ENCODE measurements around the gene THBS3. TPM values are rescaled to one million over a fixed set of nuclear protein-coding genes. Genes with fewer than 3 reads are reported as not detected.
A peak's percentile ranks its signal among the peaks of the same experiment; 100 is the strongest.
"Not testable (repeated sequence)": the region's sequence is repeated elsewhere in the genome, so short reads cannot be mapped to it uniquely, and the experiment has no call there.

THBS3 gene
- total and polyA plus RNA-seq, 11 donors: 2.7 to 22.2 (median 5.5) TPM

- Histone ChIP-seq H3K27ac (peak overlapping the region; percentile 23 to 95 (median 81)), H3K4me3 (peak overlapping the region in 10 of 12 donors; percentile 28 to 70 (median 60)), H3K27me3 (no peaks in the 10 kb centered on the region), H3K9me3 (no peaks in the 10 kb centered on the region), H3K4me1 (peaks cover 0 to 33% (median 24%) of the 10 kb centered on the region in 12 donors), H3K36me3 (peaks cover 0 to 9% (median 0%) of the 10 kb centered on the region in 9 donors)
- 51 to 57% (median 55%) methylated on average over 13 to 20 of the region's 20 CpGs for WGBS, 4 donors
- ATAC-seq (peak in 3 of 4 donors; percentile 0 to 2 (median 1)), DNase-seq (peak in 2 of 5 donors; percentile 7 to 26)
- no peak for TF ChIP-seq POLR2A (IDR thresholded peaks at IDR 0.05)
- TF ChIP-seq, protein P1, sequence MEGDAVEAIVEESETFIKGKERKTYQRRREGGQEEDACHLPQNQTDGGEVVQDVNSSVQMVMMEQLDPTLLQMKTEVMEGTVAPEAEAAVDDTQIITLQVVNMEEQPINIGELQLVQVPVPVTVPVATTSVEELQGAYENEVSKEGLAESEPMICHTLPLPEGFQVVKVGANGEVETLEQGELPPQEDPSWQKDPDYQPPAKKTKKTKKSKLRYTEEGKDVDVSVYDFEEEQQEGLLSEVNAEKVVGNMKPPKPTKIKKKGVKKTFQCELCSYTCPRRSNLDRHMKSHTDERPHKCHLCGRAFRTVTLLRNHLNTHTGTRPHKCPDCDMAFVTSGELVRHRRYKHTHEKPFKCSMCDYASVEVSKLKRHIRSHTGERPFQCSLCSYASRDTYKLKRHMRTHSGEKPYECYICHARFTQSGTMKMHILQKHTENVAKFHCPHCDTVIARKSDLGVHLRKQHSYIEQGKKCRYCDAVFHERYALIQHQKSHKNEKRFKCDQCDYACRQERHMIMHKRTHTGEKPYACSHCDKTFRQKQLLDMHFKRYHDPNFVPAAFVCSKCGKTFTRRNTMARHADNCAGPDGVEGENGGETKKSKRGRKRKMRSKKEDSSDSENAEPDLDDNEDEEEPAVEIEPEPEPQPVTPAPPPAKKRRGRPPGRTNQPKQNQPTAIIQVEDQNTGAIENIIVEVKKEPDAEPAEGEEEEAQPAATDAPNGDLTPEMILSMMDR (IDR thresholded peaks at IDR 0.05): no peak
- intact Hi-C loops (cut with DNase I): loop anchor here in 1 of 10 donors (2.0 kb wide), 1 partner anchor 18 kb away; no protein-coding TSS in a partner anchor
Measured at GRCh38 chr1:155192346-155193274, 15.1 kb downstream of the THBS3 start.

DNA sequence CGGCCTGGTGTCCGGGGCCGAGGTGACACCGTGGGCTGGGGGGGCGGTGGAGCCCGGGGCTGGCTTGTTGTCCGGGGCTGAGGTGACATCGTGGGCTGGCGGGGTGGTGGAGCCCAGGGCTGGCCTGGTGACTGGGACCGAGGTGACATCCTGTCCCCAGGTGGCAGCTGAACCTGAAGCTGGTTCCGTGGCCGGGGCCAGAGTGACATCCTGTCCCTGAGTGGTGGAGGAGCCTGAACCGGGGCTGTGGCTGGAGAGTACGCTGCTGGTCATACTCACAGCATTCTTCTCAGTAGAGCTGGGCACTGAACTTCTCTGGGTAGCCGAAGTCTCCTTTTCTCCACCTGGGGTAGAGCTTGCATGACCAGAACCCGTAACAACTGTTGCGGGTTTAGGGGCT is 15.8 kb downstream of the THBS3 start:
- H3K4me1 ChIP-seq: peaks cover 0 to 33% (median 24%) of the 10 kb centered on the region in 12 donors
- H3K9me3 ChIP-seq: no peaks in the 10 kb centered on the region
- H3K27me3 ChIP-seq: no peaks in the 10 kb centered on the region
- H3K36me3 ChIP-seq: peaks cover 0 to 5% (median 0%) of the 10 kb centered on the region in 9 donors
- TF ChIP-seq, protein P1 (IDR thresholded peaks at IDR 0.05): no peak
- TF ChIP-seq POLR2A (IDR thresholded peaks at IDR 0.05): no peak
- intact Hi-C loops (cut with DNase I): loop anchor here in 1 of 10 donors (2.0 kb wide), 1 partner anchor 17 kb away; no protein-coding TSS in a partner anchor
- H3K27ac ChIP-seq: peak overlapping the region in 3 of 12 donors; percentile 88 to 93 (median 89)
- DNase-seq (peak in 2 of 5 donors; percentile 19 to 23), ATAC-seq (no peak)
- H3K4me3 ChIP-seq: no peak overlapping the region
- 90 to 94% (median 93%) methylated on average over 7 to 17 of the region's 17 CpGs for WGBS, 4 donors

DNA sequence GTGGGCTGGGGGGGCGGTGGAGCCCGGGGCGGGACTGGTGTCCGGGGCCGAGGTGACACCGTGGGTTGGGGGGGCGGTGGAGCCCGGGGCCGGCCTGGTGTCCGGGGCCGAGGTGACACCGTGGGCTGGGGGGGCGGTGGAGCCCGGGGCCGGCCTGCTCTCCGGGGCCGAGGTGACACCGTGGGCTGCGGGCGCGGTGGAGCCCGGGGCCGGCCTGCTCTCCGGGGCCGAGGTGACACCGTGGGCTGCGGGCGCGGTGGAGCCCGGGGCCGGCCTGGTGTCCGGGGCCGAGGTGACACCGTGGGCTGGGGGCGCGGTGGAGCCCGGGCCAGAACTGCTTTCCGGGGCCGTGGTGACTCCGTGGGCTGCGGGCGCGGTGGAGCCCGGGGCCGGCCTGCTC is 17.8 kb downstream of the THBS3 start:
- intact Hi-C loops (cut with DNase I); H3K27me3 ChIP-seq; ATAC-seq; H3K36me3 ChIP-seq; H3K4me3 ChIP-seq; H3K27ac ChIP-seq; H3K9me3 ChIP-seq: not testable (repeated sequence)
- peaks cover 0 to 34% (median 24%) of the 10 kb centered on the region in 12 donors for H3K4me1 ChIP-seq
- peak in 2 of 5 donors; percentile 6 to 7 for DNase-seq
- WGBS, 4 donors: 93 to 96% (median 95%) methylated on average over 15 to 25 of the region's 45 CpGs

DNA sequence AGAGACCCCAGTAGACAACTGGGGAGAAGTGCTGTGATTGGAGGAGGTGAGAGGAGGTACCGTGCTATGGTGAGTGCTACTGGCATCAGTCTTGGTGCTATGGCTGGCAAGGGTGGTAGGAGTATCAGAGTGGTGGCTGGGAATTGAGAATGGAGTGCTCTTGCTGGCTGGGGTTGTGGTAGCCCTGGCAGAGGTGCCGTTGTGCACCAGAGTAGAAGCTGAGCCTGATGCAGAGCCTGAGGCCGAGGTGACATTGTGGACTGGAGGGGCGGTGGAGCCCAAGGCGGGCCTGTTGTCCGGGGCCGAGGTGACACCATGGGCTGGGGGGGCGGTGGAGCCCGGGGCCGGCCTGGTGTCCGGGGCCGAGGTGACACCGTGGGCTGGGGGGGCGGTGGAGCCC is 19.4 kb downstream of the THBS3 start:
- ATAC-seq (no peak), DNase-seq (peak in 3 of 5 donors; percentile 11 to 28 (median 22))
- peaks cover 0 to 25% (median 13%) of the 10 kb centered on the region in 12 donors for H3K4me1 ChIP-seq
- no peaks in the 10 kb centered on the region for H3K27me3 ChIP-seq
- 80 to 91% (median 89%) methylated on average over 4 to 14 of the region's 14 CpGs for WGBS, 4 donors
- no peak overlapping the region for H3K4me3 ChIP-seq
- H3K27ac ChIP-seq: no peak overlapping the region
- H3K36me3 ChIP-seq: no peaks in the 10 kb centered on the region
- TF ChIP-seq, protein P1 (IDR thresholded peaks at IDR 0.05): no peak
- TF ChIP-seq POLR2A (IDR thresholded peaks at IDR 0.05): no peak
- intact Hi-C loops (cut with DNase I): no loop called here
- H3K9me3 ChIP-seq: no peaks in the 10 kb centered on the region
